SK-N-SH treated with all-trans-retinoic acid at 6 μM for 48 hours (cell line): ENCODE results near the gene ATOH8.

Experiments
- ATAC-seq: fragments of 200-7000 bp; cut with Tn5 transposase; 3 replicates; pipeline ENCODE4 v1.9.1; 2020; ENCODE audit warnings: mild to moderate bottlenecking, moderate library complexity
- BACH2 ChIP-seq: fragments of 250-450 bp; sonication (Bioruptor Pico); IDR thresholded peaks from 2 replicates; pipeline ENCODE4 v1.9.0; 2021; ENCODE audit warnings: mild to moderate bottlenecking, borderline replicate concordance
- CREB5 ChIP-seq: fragments of 250-450 bp; sonication (Bioruptor Pico); IDR thresholded peaks from 2 replicates; pipeline ENCODE4 v1.5.1; 2020; ENCODE audit warnings: low read depth, mild to moderate bottlenecking, moderate library complexity
- CSDC2 ChIP-seq: fragments of 250-450 bp; sonication (Bioruptor Pico); IDR thresholded peaks from 2 replicates; pipeline ENCODE4 v1.5.0; 2020; ENCODE audit warnings: mild to moderate bottlenecking, moderate library complexity
- CSRNP3 ChIP-seq: fragments of 250-450 bp; sonication (Bioruptor Pico); IDR thresholded peaks from 2 replicates; pipeline ENCODE4 v1.5.1; 2021; ENCODE audit warnings: mild to moderate bottlenecking, moderate library complexity
- ESRRG ChIP-seq: fragments of 250-450 bp; sonication (Bioruptor Pico); IDR thresholded peaks from 2 replicates; pipeline ENCODE4 v1.6.1; 2021; ENCODE audit warnings: mild to moderate bottlenecking
- GLIS3 ChIP-seq: fragments of 250-450 bp; sonication (Bioruptor Pico); IDR thresholded peaks from 2 replicates; pipeline ENCODE4 v1.5.0; 2020; ENCODE audit warnings: mild to moderate bottlenecking, moderate library complexity
- ISL1 ChIP-seq: fragments of 250-450 bp; sonication (Bioruptor Pico); IDR thresholded peaks from 2 replicates; pipeline ENCODE4 v2.1.2; 2022; ENCODE audit warnings: mild to moderate bottlenecking, moderate library complexity
- OSR1 ChIP-seq: fragments of 250-450 bp; sonication (Bioruptor Pico); IDR thresholded peaks from 2 replicates; pipeline ENCODE4 v1.8.0; 2022; ENCODE audit warnings: moderate library complexity, mild to moderate bottlenecking, inconsistent platforms
- PATZ1 ChIP-seq: fragments of 250-450 bp; sonication (Bioruptor Pico); IDR thresholded peaks from 2 replicates; pipeline ENCODE4 v1.8.0; 2020; ENCODE audit warnings: mild to moderate bottlenecking, moderate library complexity, borderline replicate concordance
- POU6F1 ChIP-seq: fragments of 250-450 bp; sonication (Bioruptor Pico); IDR thresholded peaks from 2 replicates; pipeline ENCODE4 v1.8.0; 2021; ENCODE audit warnings: low read depth, mild to moderate bottlenecking, moderate library complexity, borderline replicate concordance
- PPARA ChIP-seq: fragments of 250-450 bp; sonication (Bioruptor Pico); IDR thresholded peaks from 2 replicates; pipeline ENCODE4 v1.5.0; 2020; ENCODE audit warnings: mild to moderate bottlenecking, borderline replicate concordance
- SNAI2 ChIP-seq: fragments of 250-450 bp; sonication (Bioruptor Pico); IDR thresholded peaks from 2 replicates; pipeline ENCODE4 v1.5.0; 2020; ENCODE audit warnings: mild to moderate bottlenecking, moderate library complexity
- TCF4 ChIP-seq: fragments of 250-450 bp; sonication (Bioruptor Pico); IDR thresholded peaks from 2 replicates; pipeline ENCODE4 v1.8.0; 2021; ENCODE audit warnings: mild to moderate bottlenecking, moderate library complexity, borderline replicate concordance
- TOX ChIP-seq: fragments of 250-450 bp; sonication (Bioruptor Pico); IDR thresholded peaks from 2 replicates; pipeline ENCODE4 v1.8.0; 2021; ENCODE audit warnings: mild to moderate bottlenecking, moderate library complexity, borderline replicate concordance
- TSHZ2 ChIP-seq: fragments of 250-450 bp; sonication (Bioruptor Pico); IDR thresholded peaks from 2 replicates; pipeline ENCODE4 v1.5.0; 2020; ENCODE audit warnings: mild to moderate bottlenecking, moderate library complexity
- ZC3H10 ChIP-seq: fragments of 250-450 bp; sonication (Bioruptor Pico); IDR thresholded peaks from 2 replicates; pipeline ENCODE4 v1.5.1; 2021; ENCODE audit warnings: mild to moderate bottlenecking, moderate library complexity
- ZFP3 ChIP-seq: fragments of 250-450 bp; sonication (Bioruptor Pico); IDR thresholded peaks from 2 replicates; pipeline ENCODE4 v1.5.0; 2020; ENCODE audit warnings: mild to moderate bottlenecking, moderate library complexity
- ZFP30 ChIP-seq: fragments of 450-650 bp; formaldehyde crosslinking; IDR thresholded peaks from 2 replicates; pipeline ENCODE4 v1.5.0; 2022; ENCODE audit warnings: mild to moderate bottlenecking, moderate library complexity
- ZNF70 ChIP-seq: fragments of 450-650 bp; formaldehyde crosslinking; IDR thresholded peaks from 2 replicates; pipeline ENCODE4 v1.5.0; 2020; ENCODE audit warnings: mild to moderate bottlenecking, moderate library complexity
- ZNF8 ChIP-seq: fragments of 450-650 bp; formaldehyde crosslinking; IDR thresholded peaks from 2 replicates; pipeline ENCODE4 v1.5.0; 2020; ENCODE audit warnings: mild to moderate bottlenecking, moderate library complexity

Gene ATOH8

GRCh38 chr2:85718885-85719492 is 34.8 kb upstream of the ATOH8 start:
- no peak for TF ChIP-seq TCF4 (CRISPR knock-in tag)
- no peak for TF ChIP-seq ZFP30 (CRISPR knock-in tag)
- no peak for TF ChIP-seq ESRRG (CRISPR knock-in tag)
- TF ChIP-seq ZNF70 (CRISPR knock-in tag), result no peak
- TF ChIP-seq GLIS3, result no peak
- TF ChIP-seq ZC3H10 (CRISPR knock-in tag), result no peak
- TF ChIP-seq CREB5, result no peak
- ATAC-seq, result no peak

GRCh38 chr2:85719609-85720240 is 34.1 kb upstream of the ATOH8 start:
- no peak for TF ChIP-seq ZNF70 (CRISPR knock-in tag)
- TF ChIP-seq BACH2 (CRISPR knock-in tag), result no peak
- TF ChIP-seq ZNF8 (CRISPR knock-in tag), result no peak
- TF ChIP-seq POU6F1 (CRISPR knock-in tag), result no peak
- no peak for TF ChIP-seq SNAI2 (CRISPR knock-in tag)
- TF ChIP-seq TSHZ2 (CRISPR knock-in tag), result no peak
- TF ChIP-seq ZFP3 (CRISPR knock-in tag), result no peak
- no peak for TF ChIP-seq ZFP30 (CRISPR knock-in tag)
- TF ChIP-seq CREB5, result no peak
- TF ChIP-seq ISL1, result no peak
- no peak for TF ChIP-seq CSRNP3 (CRISPR knock-in tag)
- TF ChIP-seq ESRRG (CRISPR knock-in tag), result no peak
- ATAC-seq, result no peak

- ATAC-seq, result no peak
- TF ChIP-seq PATZ1, result no peak
- TF ChIP-seq CSDC2 (CRISPR knock-in tag), result no peak
- TF ChIP-seq ISL1, result no peak
- no peak for TF ChIP-seq ESRRG (CRISPR knock-in tag)
- TF ChIP-seq ZNF70 (CRISPR knock-in tag), result no peak
- TF ChIP-seq TSHZ2 (CRISPR knock-in tag), result no peak
- TF ChIP-seq OSR1 (CRISPR knock-in tag), result no peak
- TF ChIP-seq ZFP3 (CRISPR knock-in tag), result no peak
- no peak for TF ChIP-seq PPARA
- TF ChIP-seq ZNF8 (CRISPR knock-in tag), result no peak
- TF ChIP-seq BACH2 (CRISPR knock-in tag), result no peak
- no peak for TF ChIP-seq CREB5
- no peak for TF ChIP-seq ZC3H10 (CRISPR knock-in tag)
- no peak for TF ChIP-seq ZFP30 (CRISPR knock-in tag)
- TF ChIP-seq TOX, result no peak
Observed at GRCh38 chr2:85720533-85720932, 33.3 kb upstream of the ATOH8 start.
